ENCODE results near the gene LYST. TPM values are rescaled to one million over a fixed set of nuclear protein-coding genes. Genes with fewer than 3 reads are reported as not detected.

The LYST gene
- total RNA-seq, 4 donors from 2014 or later, result 22.8 to 46.7 (median 32.1) TPM

GRCh38 chr1:235651170-235651806, 215.4 kb downstream of the LYST start:
- no peak overlapping the region for H3K27ac ChIP-seq
- H3K27me3 ChIP-seq, result peaks cover 81% of the 10 kb centered on the region
- intact Hi-C loops (cut with DNase I; ENCODE audit: low total_unique reads), result no loop called here

GRCh38 chr1:235650341-235651169, 216.2 kb downstream of the LYST start:
- Histone ChIP-seq H3K9me3 (no peaks in the 10 kb centered on the region), H3K36me3 (no peaks in the 10 kb centered on the region), H3K27me3 (peaks cover 86% of the 10 kb centered on the region), H3K4me1 (peaks cover 3 to 33% (median 27%) of the 10 kb centered on the region in 4 donors), H3K27ac (peak overlapping the region in 1 of 4 donors; percentile 72), H3K4me3 (peak overlapping the region; percentile 19 to 59 (median 48))
- DNase-seq, result peak; percentile 57
- in situ Hi-C loops (cut with MboI; ENCODE audit: low pct_ligation_motif_present in 1 of 4, low pct_unique_long_range_greater_than_20kb in 1 of 4, low sequenced_read_pairs in 3 of 4), result no loop called here
- WGBS, 2 donors (ENCODE audit: low coverage in 1 of 2), result 7% methylated on average over 10 to 58 of the region's 71 CpGs
- intact Hi-C loops (cut with DNase I; ENCODE audit: low total_unique reads), result no loop called here
- TF ChIP-seq POLR2AphosphoS5 (IDR thresholded peaks at IDR 0.05) (peak in 2 of 3 donors; percentile 16 to 49), CTCF (IDR thresholded peaks at IDR 0.05) (no peak)

More at GRCh38 chr1:235651170-235651806, 215.4 kb downstream of the LYST start:
- no peak for DNase-seq
- peak overlapping the region in 1 of 4 donors; percentile 59 for H3K4me3 ChIP-seq
- in situ Hi-C loops (cut with MboI; ENCODE audit: low pct_ligation_motif_present in 1 of 4, low pct_unique_long_range_greater_than_20kb in 1 of 4, low sequenced_read_pairs in 3 of 4), result no loop called here
- H3K36me3 ChIP-seq, result no peaks in the 10 kb centered on the region
- 50 to 75% methylated on average over 3 to 10 of the region's 10 CpGs for WGBS, 2 donors (ENCODE audit: low coverage in 1 of 2)
- TF ChIP-seq CTCF (IDR thresholded peaks at IDR 0.05), result no peak
- no peak for TF ChIP-seq EP300 (IDR thresholded peaks at IDR 0.05; ENCODE audit: low read depth)
- TF ChIP-seq POLR2A (IDR thresholded peaks at IDR 0.05), result no peak
- no peak for TF ChIP-seq POLR2AphosphoS5 (IDR thresholded peaks at IDR 0.05)
- no peaks in the 10 kb centered on the region for H3K9me3 ChIP-seq
- peaks cover 3 to 33% (median 27%) of the 10 kb centered on the region in 4 donors for H3K4me1 ChIP-seq

- Histone ChIP-seq H3K9me3 (no peaks in the 10 kb centered on the region), H3K36me3 (no peaks in the 10 kb centered on the region), H3K4me1 (peaks cover 3 to 33% (median 27%) of the 10 kb centered on the region in 4 donors), H3K27ac (peak within 1 kb of the TSS; percentile 15 to 72 (median 28)), H3K4me3 (peak within 1 kb of the TSS; percentile 23 to 59 (median 48)), H3K27me3 (peaks cover 86% of the 10 kb centered on the region)
- intact Hi-C loops (cut with DNase I; ENCODE audit: low total_unique reads) (no loop called here), in situ Hi-C loops (cut with MboI; ENCODE audit: low pct_ligation_motif_present in 1 of 4, low pct_unique_long_range_greater_than_20kb in 1 of 4, low sequenced_read_pairs in 3 of 4) (no loop called here)
- no peak for DNase-seq
- 0 to 1% methylated on average over 4 to 30 of the region's 111 CpGs for WGBS, 2 donors (ENCODE audit: low coverage in 1 of 2)
- TF ChIP-seq POLR2AphosphoS5 (IDR thresholded peaks at IDR 0.05) (no peak), CTCF (IDR thresholded peaks at IDR 0.05) (no peak), POLR2A (IDR thresholded peaks at IDR 0.05) (no peak), EP300 (IDR thresholded peaks at IDR 0.05; ENCODE audit: low read depth) (no peak)
These were observed 217.1 kb downstream of the LYST start, which contains the start of gene GNG4 for GRCh38 chr1:235649368-235650163. GNG4 (minus strand) TSS chr1:235649784; CDS start chr1:235583838, 65,946 bp downstream.
